Measurements from ENCODE around the gene B4GALNT2.

The B4GALNT2 gene

DNA sequence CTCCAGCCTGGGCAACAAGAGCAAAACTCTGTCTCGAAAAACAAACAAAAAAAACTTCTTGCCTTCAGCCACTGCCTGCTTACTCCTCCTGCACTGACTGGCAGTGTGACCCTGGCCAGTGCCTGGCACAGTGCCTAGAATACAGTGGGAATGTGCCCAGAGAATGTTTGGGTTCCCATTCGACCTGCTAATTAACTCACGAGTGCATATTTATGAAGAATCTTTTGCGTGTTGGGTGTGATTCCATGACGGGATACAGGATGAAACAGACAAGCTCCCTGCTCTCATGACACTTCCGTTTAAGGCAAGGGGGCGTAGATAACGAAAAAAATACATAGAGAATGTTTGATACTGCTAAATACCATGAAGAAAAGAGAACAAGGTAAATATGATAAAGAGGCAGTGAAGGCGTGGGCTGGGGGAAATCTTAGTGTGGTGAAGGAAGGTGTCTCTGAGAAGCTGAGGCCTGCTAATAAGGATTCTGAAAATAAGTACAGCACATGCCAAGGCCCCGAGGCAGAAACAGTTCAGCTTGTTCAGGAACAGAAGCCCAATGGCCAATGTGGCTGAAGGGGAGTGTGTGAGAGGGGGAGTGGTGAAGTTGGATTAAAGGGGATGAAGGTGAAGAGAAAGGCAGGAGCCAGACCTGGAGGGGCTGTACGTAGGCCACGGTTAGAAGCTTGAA is 82.2 kb downstream of the B4GALNT2 start:
- Histone ChIP-seq H3K36me3 (ENCODE audit: control insufficient read depth in 5 of 5, insufficient read depth in 5 of 5, low read length in 5 of 5) (no peaks in the 10 kb centered on the region), H3K4me1 (ENCODE audit: control insufficient read depth in 5 of 5, insufficient read depth in 5 of 5, low read length in 5 of 5) (peaks cover 12 to 63% (median 35%) of the 10 kb centered on the region in 5 donors), H3K9ac (ENCODE audit: low read length in 5 of 5) (no peak overlapping the region), H3K9me3 (ENCODE audit: control insufficient read depth in 5 of 5, low read length in 5 of 5) (no peaks in the 10 kb centered on the region), H3K27me3 (ENCODE audit: control insufficient read depth in 5 of 5, insufficient read depth in 4 of 5, low read length in 5 of 5) (peaks cover 0 to 12% (median 6%) of the 10 kb centered on the region in 5 donors), H3K27ac (ENCODE audit: low read depth, low read length) (no peak overlapping the region), H3K4me3 (ENCODE audit: low read depth in 1 of 5, low read length in 5 of 5) (peak overlapping the region in 1 of 5 donors; percentile 6)

DNA sequence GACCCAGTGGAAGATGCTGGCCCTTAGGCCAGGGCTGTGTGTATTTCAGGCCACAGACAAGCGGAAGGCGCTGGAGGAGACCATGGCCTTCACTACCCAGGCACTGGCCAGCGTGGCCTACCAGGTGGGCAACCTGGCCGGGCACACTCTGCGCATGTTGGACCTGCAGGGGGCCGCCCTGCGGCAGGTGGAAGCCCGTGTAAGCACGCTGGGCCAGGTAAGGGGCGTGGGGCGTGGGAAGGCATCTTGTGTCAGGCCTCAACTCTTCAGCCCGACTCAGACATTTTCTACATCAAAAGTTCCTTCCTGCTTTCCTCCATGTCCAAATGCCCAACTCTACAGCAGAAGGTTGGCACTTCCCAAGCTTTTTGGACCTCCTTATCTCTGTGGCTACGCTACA is 83.9 kb downstream of the B4GALNT2 start:
- Histone ChIP-seq H3K4me1 (ENCODE audit: control insufficient read depth in 5 of 5, insufficient read depth in 5 of 5, low read length in 5 of 5) (peaks cover 12 to 51% (median 29%) of the 10 kb centered on the region in 5 donors), H3K27me3 (ENCODE audit: control insufficient read depth in 5 of 5, insufficient read depth in 4 of 5, low read length in 5 of 5) (peaks cover 0 to 6% (median 5%) of the 10 kb centered on the region in 5 donors), H3K27ac (ENCODE audit: low read depth, low read length) (peak overlapping the region; percentile 50), H3K36me3 (ENCODE audit: control insufficient read depth in 5 of 5, insufficient read depth in 5 of 5, low read length in 5 of 5) (no peaks in the 10 kb centered on the region), H3K9me3 (ENCODE audit: control insufficient read depth in 5 of 5, low read length in 5 of 5) (no peaks in the 10 kb centered on the region), H3K9ac (ENCODE audit: low read length in 5 of 5) (no peak overlapping the region), H3K4me3 (ENCODE audit: low read depth in 1 of 5, low read length in 5 of 5) (no peak overlapping the region)

GRCh38 chr17:49216953-49217650 is 84.5 kb downstream of the B4GALNT2 start:
- H3K4me1 ChIP-seq (ENCODE audit: control insufficient read depth in 5 of 5, insufficient read depth in 5 of 5, low read length in 5 of 5) = peaks cover 12 to 51% (median 29%) of the 10 kb centered on the region in 5 donors
- peak overlapping the region; percentile 50 for H3K27ac ChIP-seq (ENCODE audit: low read depth, low read length)
- no peak overlapping the region for H3K4me3 ChIP-seq (ENCODE audit: low read depth in 1 of 5, low read length in 5 of 5)

DNA sequence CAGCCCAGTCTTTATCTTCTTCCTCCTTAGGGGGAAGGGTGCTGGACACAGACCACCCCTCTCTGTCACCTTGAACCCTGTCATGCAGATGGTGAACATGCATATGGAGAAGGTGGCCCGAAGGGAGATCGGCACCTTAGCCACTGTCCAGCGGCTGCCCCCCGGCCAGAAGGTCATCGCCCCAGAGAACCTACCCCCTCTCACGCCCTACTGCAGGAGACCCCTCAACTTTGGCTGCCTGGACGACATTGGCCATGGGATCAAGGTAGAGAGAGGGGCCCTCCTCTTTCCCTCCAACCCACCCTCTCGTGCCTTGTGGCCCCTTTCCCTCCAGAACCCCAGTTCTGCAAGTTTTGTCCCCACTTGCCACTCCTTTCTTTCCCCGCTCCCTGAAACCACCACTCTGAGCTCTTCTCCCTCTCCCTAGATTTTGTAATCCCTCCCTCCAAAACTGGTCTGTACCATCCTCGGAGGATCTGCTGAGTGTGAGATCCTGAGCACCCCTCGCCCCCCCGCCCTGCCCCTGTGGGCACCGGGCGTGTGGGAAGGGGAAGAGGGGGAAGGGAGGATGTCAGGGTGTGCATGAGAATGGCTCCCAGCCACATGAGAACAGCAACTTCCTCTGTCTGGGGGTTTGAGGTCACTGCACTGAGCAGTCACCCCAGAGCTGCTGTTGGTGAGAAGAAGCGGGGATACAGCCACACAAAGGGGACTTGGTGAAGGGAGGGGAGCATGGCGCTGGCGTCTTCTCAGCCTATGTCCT is 85.3 kb downstream of the B4GALNT2 start:
- Histone ChIP-seq H3K4me3 (ENCODE audit: low read depth in 1 of 5, low read length in 5 of 5) (peak overlapping the region in 1 of 5 donors; percentile 26), H3K27ac (ENCODE audit: low read depth, low read length) (no peak overlapping the region), H3K4me1 (ENCODE audit: control insufficient read depth in 5 of 5, insufficient read depth in 5 of 5, low read length in 5 of 5) (peaks cover 12 to 49% (median 29%) of the 10 kb centered on the region in 5 donors), H3K9ac (ENCODE audit: low read length in 5 of 5) (no peak overlapping the region), H3K27me3 (ENCODE audit: control insufficient read depth in 5 of 5, insufficient read depth in 4 of 5, low read length in 5 of 5) (peaks cover under 1 to 13% (median 10%) of the 10 kb centered on the region in 5 donors), H3K9me3 (ENCODE audit: control insufficient read depth in 5 of 5, low read length in 5 of 5) (no peaks in the 10 kb centered on the region), H3K36me3 (ENCODE audit: control insufficient read depth in 5 of 5, insufficient read depth in 5 of 5, low read length in 5 of 5) (no peaks in the 10 kb centered on the region)

More at GRCh38 chr17:49216953-49217650, 84.5 kb downstream of the B4GALNT2 start:
- Histone ChIP-seq H3K36me3 (ENCODE audit: control insufficient read depth in 5 of 5, insufficient read depth in 5 of 5, low read length in 5 of 5) (no peaks in the 10 kb centered on the region), H3K27me3 (ENCODE audit: control insufficient read depth in 5 of 5, insufficient read depth in 4 of 5, low read length in 5 of 5) (peaks cover 0 to 10% (median 5%) of the 10 kb centered on the region in 5 donors), H3K9ac (ENCODE audit: low read length in 5 of 5) (no peak overlapping the region), H3K9me3 (ENCODE audit: control insufficient read depth in 5 of 5, low read length in 5 of 5) (no peaks in the 10 kb centered on the region)

- Histone ChIP-seq H3K27ac (ENCODE audit: low read depth, low read length) (no peak overlapping the region), H3K4me3 (ENCODE audit: low read depth in 1 of 5, low read length in 5 of 5) (no peak overlapping the region), H3K4me1 (ENCODE audit: control insufficient read depth in 5 of 5, insufficient read depth in 5 of 5, low read length in 5 of 5) (peaks cover 12 to 48% (median 40%) of the 10 kb centered on the region in 5 donors), H3K27me3 (ENCODE audit: control insufficient read depth in 5 of 5, insufficient read depth in 4 of 5, low read length in 5 of 5) (peaks cover 6 to 24% (median 23%) of the 10 kb centered on the region in 5 donors), H3K9ac (ENCODE audit: low read length in 5 of 5) (no peak overlapping the region), H3K36me3 (ENCODE audit: control insufficient read depth in 5 of 5, insufficient read depth in 5 of 5, low read length in 5 of 5) (no peaks in the 10 kb centered on the region), H3K9me3 (ENCODE audit: control insufficient read depth in 5 of 5, low read length in 5 of 5) (no peaks in the 10 kb centered on the region)
Measured at GRCh38 chr17:49218941-49219913, 86.7 kb downstream of the B4GALNT2 start.

- Histone ChIP-seq H3K27ac (ENCODE audit: low read depth, low read length) (no peak overlapping the region), H3K4me3 (ENCODE audit: low read depth in 1 of 5, low read length in 5 of 5) (no peak overlapping the region), H3K9ac (ENCODE audit: low read length in 5 of 5) (no peak overlapping the region), H3K4me1 (ENCODE audit: control insufficient read depth in 5 of 5, insufficient read depth in 5 of 5, low read length in 5 of 5) (peaks cover 9 to 50% (median 43%) of the 10 kb centered on the region in 5 donors), H3K36me3 (ENCODE audit: control insufficient read depth in 5 of 5, insufficient read depth in 5 of 5, low read length in 5 of 5) (no peaks in the 10 kb centered on the region), H3K27me3 (ENCODE audit: control insufficient read depth in 5 of 5, insufficient read depth in 4 of 5, low read length in 5 of 5) (peaks cover 14 to 32% (median 31%) of the 10 kb centered on the region in 5 donors), H3K9me3 (ENCODE audit: control insufficient read depth in 5 of 5, low read length in 5 of 5) (no peaks in the 10 kb centered on the region)
Measured at GRCh38 chr17:49219987-49220386, 87.4 kb downstream of the B4GALNT2 start.

DNA sequence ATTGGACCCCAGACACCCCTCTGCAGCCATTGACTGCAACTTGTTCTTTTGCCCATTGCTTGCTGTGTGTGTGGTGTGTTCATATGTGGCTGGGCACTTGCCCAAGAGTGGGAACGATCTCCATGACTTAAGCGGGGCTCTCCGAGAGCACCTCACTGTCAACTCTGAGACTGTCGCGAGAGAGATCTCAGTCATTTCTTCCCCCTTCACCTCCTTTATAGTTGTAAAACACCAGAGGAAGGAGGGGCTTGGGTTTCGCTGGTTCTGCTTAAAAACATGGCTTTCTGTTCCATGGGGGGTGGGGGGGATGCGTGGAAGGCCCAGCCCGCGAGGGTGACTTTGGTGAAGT is 90.6 kb downstream of the B4GALNT2 start:
- peaks cover under 1 to 36% (median 22%) of the 10 kb centered on the region in 5 donors for H3K4me1 ChIP-seq (ENCODE audit: control insufficient read depth in 5 of 5, insufficient read depth in 5 of 5, low read length in 5 of 5)
- peak overlapping the region in 1 of 5 donors; percentile 51 for H3K4me3 ChIP-seq (ENCODE audit: low read depth in 1 of 5, low read length in 5 of 5)
- H3K27ac ChIP-seq (ENCODE audit: low read depth, low read length) = no peak overlapping the region
- H3K36me3 ChIP-seq (ENCODE audit: control insufficient read depth in 5 of 5, insufficient read depth in 5 of 5, low read length in 5 of 5) = no peaks in the 10 kb centered on the region
- no peaks in the 10 kb centered on the region for H3K9me3 ChIP-seq (ENCODE audit: control insufficient read depth in 5 of 5, low read length in 5 of 5)
- H3K27me3 ChIP-seq (ENCODE audit: control insufficient read depth in 5 of 5, insufficient read depth in 4 of 5, low read length in 5 of 5) = peaks cover 24 to 60% (median 49%) of the 10 kb centered on the region in 5 donors
- no peak overlapping the region for H3K9ac ChIP-seq (ENCODE audit: low read length in 5 of 5)

DNA sequence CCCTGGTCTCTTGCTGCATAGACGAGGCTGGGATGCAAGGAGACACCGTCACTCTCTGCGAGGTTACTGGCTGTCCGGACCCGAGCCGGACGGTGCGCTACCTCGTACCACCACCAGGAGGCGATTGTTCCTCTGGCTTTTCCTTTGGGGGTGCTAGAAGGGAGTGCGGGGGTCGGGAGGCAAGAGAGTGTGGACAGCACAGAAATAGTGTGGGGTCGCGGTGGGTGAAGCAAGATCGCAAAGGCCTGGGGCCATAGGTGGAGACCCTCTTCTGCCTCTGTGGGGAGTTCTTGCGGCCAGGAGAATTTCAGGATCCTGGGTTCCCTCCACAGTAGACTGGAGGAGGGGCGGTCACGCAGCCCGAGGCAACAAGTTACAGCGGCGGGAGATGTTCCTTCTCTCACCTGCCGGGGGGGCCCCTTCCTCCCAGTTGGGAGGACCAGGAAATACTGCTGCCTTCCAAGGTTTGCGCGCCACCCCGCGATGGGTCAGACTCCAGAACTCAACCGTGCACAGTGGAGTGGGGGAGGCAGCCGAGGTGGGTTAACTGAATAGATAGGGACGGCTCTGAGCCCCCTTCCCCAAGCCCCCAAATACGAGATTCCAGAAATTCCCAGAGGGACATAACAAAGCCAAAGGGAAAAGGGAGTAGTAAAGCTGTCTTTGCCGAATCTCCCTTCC is 91.1 kb downstream of the B4GALNT2 start:
- Histone ChIP-seq H3K9me3 (ENCODE audit: control insufficient read depth in 5 of 5, low read length in 5 of 5) (no peaks in the 10 kb centered on the region), H3K36me3 (ENCODE audit: control insufficient read depth in 5 of 5, insufficient read depth in 5 of 5, low read length in 5 of 5) (no peaks in the 10 kb centered on the region), H3K27me3 (ENCODE audit: control insufficient read depth in 5 of 5, insufficient read depth in 4 of 5, low read length in 5 of 5) (peaks cover 24 to 62% (median 49%) of the 10 kb centered on the region in 5 donors), H3K4me1 (ENCODE audit: control insufficient read depth in 5 of 5, insufficient read depth in 5 of 5, low read length in 5 of 5) (peaks cover 0 to 32% (median 20%) of the 10 kb centered on the region in 5 donors), H3K27ac (ENCODE audit: low read depth, low read length) (no peak overlapping the region), H3K9ac (ENCODE audit: low read length in 5 of 5) (no peak overlapping the region), H3K4me3 (ENCODE audit: low read depth in 1 of 5, low read length in 5 of 5) (peak overlapping the region; percentile 17 to 51 (median 43))
